Esophagus muscularis mucosa (tissue), 3 donors: ENCODE data around the gene EPHB1.

Experiments used
- CTCF ChIP-seq, 3 experiments: fragments of 200-600 bp in 2 of 3; fragments of 450-650 bp in 1 of 3; sonication (generic) in 2 of 3; IDR thresholded peaks; one replicate each; pipeline ENCODE4 v1.5.1; 2017 to 2019; ENCODE audit warnings: antibody characterized with exemption in 3 of 3, mild to moderate bottlenecking in 2 of 3, moderate library complexity in 1 of 3
- POLR2A ChIP-seq: fragments of 450-650 bp; IDR thresholded peaks from one replicate; pipeline ENCODE4 v1.6.1; 2017; ENCODE audit warnings: antibody characterized with exemption, moderate library complexity, mild to moderate bottlenecking, low read depth
- POLR2AphosphoS5 ChIP-seq, 2 donors: sonication (generic); formaldehyde crosslinking; IDR thresholded peaks; one replicate each; pipeline ENCODE4 v1.6.1; 2017; ENCODE audit warnings: antibody characterized with exemption in 2 of 2

DNA sequence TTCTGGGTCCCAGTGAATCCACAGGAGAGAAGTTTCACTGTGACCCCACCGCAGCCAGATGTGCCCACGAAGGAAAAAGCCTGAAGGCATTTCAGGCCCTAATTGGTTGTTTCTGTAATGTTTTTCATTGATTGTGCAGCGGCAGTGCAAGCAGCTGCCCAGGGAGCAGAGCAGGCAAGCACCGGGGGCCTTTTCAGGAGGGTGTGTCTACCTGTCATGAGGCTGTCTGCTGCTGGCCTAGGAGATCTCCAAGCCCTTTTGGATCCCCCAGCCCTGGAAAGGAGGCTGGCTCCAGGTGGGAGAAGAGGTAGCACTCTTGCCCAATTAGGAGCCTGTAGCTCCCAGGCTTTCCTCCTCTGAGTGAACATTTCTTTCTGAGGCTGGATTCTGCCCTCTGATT, 108.8 kb downstream of the EPHB1 start:
- TF ChIP-seq CTCF (IDR thresholded peaks at IDR 0.05) (no peak), POLR2AphosphoS5 (IDR thresholded peaks at IDR 0.05) (no peak), POLR2A (no peak)
